ENCODE data around the gene PELI2. TPM values are rescaled to one million over a fixed set of nuclear protein-coding genes. Genes with fewer than 3 reads are reported as not detected.

PELI2 gene
- total RNA-seq, 1 experiment from 2014 or later: 9.3 TPM

GRCh38 chr14:56235388-56235787 is 117.2 kb downstream of the PELI2 start:
- H3K27me3 ChIP-seq: no peaks in the 10 kb centered on the region
- no peaks in the 10 kb centered on the region for H3K4me1 ChIP-seq
- H3K36me3 ChIP-seq: no peaks in the 10 kb centered on the region
- no peak overlapping the region for H3K27ac ChIP-seq
- H3K4me3 ChIP-seq: no peak overlapping the region
- H3K9me3 ChIP-seq (replicated peaks): no peaks in the 10 kb centered on the region
- DNase-seq: no peak

DNA sequence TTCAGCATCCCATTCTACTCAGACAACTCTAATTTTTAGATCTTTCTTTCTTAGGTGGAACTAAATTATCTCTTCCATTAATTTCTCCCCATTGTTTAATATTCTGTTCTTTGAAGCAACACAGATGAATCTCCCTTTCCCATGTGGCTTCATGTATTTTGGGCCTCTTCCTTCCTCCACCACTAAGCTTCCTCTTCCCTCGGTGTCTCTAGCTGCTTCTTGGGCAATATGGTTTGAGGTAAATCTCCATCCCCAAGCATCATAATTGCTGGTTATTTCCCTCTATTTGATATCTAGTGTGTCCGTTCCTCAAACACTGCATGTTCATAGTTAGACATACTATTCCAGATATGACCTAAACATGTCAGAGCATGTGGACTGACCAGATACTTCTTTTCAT is 119.2 kb downstream of the PELI2 start:
- no peak overlapping the region for H3K4me3 ChIP-seq
- H3K27me3 ChIP-seq: no peaks in the 10 kb centered on the region
- H3K36me3 ChIP-seq: no peaks in the 10 kb centered on the region
- H3K9me3 ChIP-seq (replicated peaks): no peaks in the 10 kb centered on the region
- H3K4me1 ChIP-seq: no peaks in the 10 kb centered on the region
- DNase-seq: no peak
- H3K27ac ChIP-seq: no peak overlapping the region

- Histone ChIP-seq H3K9me3 (replicated peaks) (no peaks in the 10 kb centered on the region), H3K4me3 (no peak overlapping the region), H3K36me3 (no peaks in the 10 kb centered on the region), H3K27me3 (no peaks in the 10 kb centered on the region), H3K27ac (no peak overlapping the region), H3K4me1 (no peaks in the 10 kb centered on the region)
- no peak for DNase-seq
These were observed 123.2 kb downstream of the PELI2 start for GRCh38 chr14:56241461-56241860.

GRCh38 chr14:56243110-56243509 is 124.9 kb downstream of the PELI2 start:
- Histone ChIP-seq H3K4me3 (no peak overlapping the region), H3K36me3 (no peaks in the 10 kb centered on the region), H3K9me3 (replicated peaks) (no peaks in the 10 kb centered on the region), H3K27ac (no peak overlapping the region), H3K27me3 (no peaks in the 10 kb centered on the region), H3K4me1 (no peaks in the 10 kb centered on the region)
- no peak for DNase-seq

GRCh38 chr14:56244138-56244789 is 126.1 kb downstream of the PELI2 start:
- Histone ChIP-seq H3K4me3 (no peak overlapping the region), H3K27ac (no peak overlapping the region), H3K36me3 (no peaks in the 10 kb centered on the region), H3K9me3 (replicated peaks) (no peaks in the 10 kb centered on the region), H3K27me3 (no peaks in the 10 kb centered on the region), H3K4me1 (no peaks in the 10 kb centered on the region)
- no peak for DNase-seq

DNA sequence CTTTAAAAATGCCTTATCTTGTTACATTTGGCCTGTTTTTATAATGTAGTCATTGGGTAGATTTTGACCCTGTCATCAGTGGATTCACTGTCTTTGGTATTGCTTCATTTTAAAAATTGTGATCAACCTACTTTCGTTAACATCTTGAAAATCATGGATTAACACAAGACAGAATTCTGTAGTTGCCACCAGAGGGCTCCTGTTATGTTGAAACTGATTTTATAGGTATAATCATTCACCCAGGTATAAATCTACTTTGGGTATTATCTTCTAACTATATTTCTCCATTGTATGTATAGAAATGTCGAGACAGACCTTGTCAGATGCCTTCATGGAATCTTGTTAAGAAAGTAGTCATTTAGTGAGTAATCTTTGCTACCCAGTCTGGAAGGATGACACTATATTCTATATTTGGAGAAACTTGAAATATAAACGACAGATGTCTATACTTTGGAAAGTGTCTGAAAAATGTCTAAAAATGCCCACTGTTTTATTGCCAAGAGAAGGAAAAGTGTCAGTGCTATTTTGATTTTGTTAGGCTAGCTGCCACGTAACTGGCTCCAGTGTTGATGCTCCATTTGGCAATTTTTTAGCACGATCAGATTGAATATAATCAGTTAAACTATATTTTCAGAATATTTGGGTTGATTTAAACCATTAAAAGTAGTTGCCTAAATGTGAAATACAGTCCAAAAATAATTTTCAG is 129.4 kb downstream of the PELI2 start:
- no peak for DNase-seq
- no peaks in the 10 kb centered on the region for H3K36me3 ChIP-seq

GRCh38 chr14:56248442-56248841 is 130.2 kb downstream of the PELI2 start:
- H3K27ac ChIP-seq: no peak overlapping the region
- H3K27me3 ChIP-seq: no peaks in the 10 kb centered on the region
- H3K4me1 ChIP-seq: no peaks in the 10 kb centered on the region
- no peak for DNase-seq
- no peak overlapping the region for H3K4me3 ChIP-seq
- no peaks in the 10 kb centered on the region for H3K36me3 ChIP-seq
- no peaks in the 10 kb centered on the region for H3K9me3 ChIP-seq (replicated peaks)

More for the DNA sequence above, 129.4 kb downstream of the PELI2 start:
- Histone ChIP-seq H3K4me3 (no peak overlapping the region), H3K9me3 (replicated peaks) (no peaks in the 10 kb centered on the region), H3K4me1 (no peaks in the 10 kb centered on the region), H3K27ac (no peak overlapping the region), H3K27me3 (no peaks in the 10 kb centered on the region)

DNA sequence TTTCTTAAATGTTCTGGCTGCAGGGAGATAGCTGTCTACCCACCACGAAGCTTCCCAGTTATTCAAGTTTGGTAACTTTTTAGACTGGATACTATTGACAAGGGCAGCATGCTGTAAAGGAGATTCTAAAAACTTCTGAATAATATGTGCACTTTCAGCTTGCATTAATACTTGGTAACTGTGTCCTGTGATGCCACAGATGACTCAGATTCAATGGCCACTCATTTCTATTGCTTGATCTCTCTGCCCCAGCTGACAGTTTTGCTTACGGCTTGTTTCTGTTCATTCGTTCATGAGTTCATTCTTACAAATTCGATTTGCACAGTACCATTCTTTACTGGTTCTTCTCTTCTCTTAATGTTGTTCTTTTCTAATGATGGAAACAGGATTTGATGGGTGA is 142.8 kb downstream of the PELI2 start:
- H3K4me3 ChIP-seq: no peak overlapping the region
- H3K36me3 ChIP-seq: no peaks in the 10 kb centered on the region
- no peak overlapping the region for H3K27ac ChIP-seq
- no peak for DNase-seq
- no peaks in the 10 kb centered on the region for H3K27me3 ChIP-seq
- no peaks in the 10 kb centered on the region for H3K4me1 ChIP-seq
- H3K9me3 ChIP-seq (replicated peaks): no peaks in the 10 kb centered on the region

DNA sequence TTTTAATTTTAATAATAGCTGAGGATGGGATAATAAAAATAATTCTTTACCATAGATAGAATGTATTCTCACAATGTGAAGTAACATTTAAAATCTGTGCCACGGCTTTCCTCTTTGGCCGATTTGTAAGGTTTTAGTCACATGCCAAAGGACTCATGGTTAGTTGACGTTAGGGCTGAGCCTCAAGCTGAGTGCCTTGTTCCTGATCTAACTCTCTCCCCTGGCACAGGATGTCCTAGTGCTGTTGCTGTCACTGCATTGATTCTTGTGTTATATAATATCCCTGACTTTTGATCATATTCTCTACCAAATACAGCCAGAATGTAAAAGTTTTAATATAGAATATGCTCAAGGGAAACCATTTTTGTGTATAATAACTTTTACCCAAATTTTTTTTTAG is 144.3 kb downstream of the PELI2 start:
- Histone ChIP-seq H3K4me1 (no peaks in the 10 kb centered on the region), H3K4me3 (no peak overlapping the region), H3K27ac (no peak overlapping the region), H3K9me3 (replicated peaks) (no peaks in the 10 kb centered on the region), H3K36me3 (no peaks in the 10 kb centered on the region), H3K27me3 (no peaks in the 10 kb centered on the region)
- no peak for DNase-seq

DNA sequence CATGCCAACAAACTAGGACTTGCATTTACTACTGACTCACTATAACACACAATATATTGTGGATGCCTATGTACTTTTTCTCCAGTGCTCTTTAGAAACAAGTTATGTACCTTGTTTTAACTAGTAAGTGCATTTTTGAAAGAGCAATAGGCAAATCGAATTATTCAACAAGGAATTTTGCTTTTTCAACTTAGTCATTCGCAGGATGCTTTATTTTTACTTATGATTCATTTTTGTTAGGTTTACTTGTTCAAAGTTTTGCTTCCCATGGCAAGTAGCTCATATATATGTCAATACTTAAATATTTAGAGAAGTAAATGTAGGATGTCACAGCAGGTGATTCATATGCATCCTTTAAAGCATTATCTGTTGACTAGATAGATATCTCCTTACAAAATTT is 149.8 kb downstream of the PELI2 start:
- no peak for DNase-seq
- Histone ChIP-seq H3K4me1 (no peaks in the 10 kb centered on the region), H3K27me3 (no peaks in the 10 kb centered on the region), H3K27ac (no peak overlapping the region), H3K36me3 (no peaks in the 10 kb centered on the region), H3K4me3 (no peak overlapping the region), H3K9me3 (replicated peaks) (no peaks in the 10 kb centered on the region)

DNA sequence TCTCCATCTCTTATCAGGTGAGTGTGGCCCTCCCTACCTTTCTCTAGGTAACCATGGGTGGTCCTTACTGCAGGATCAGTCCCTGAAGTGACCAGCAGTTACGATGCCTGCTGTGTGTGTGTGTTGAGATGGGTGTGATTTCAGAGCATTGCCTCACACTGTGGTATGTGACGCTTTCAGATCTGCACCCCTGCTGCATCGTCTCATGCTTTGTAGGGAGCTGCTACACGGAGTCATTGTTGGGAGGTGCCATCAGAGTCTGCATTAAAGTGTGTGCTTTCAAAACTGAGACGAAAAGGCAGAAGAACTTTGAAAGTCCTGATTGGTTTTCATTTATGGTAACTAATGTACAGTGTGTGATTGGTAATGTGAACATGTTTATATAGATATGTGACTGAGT is 150.5 kb downstream of the PELI2 start:
- no peak for DNase-seq

GRCh38 chr14:56270921-56271320 is 152.7 kb downstream of the PELI2 start:
- Histone ChIP-seq H3K9me3 (replicated peaks) (no peaks in the 10 kb centered on the region), H3K36me3 (no peaks in the 10 kb centered on the region), H3K27me3 (no peaks in the 10 kb centered on the region), H3K27ac (no peak overlapping the region), H3K4me3 (no peak overlapping the region), H3K4me1 (no peaks in the 10 kb centered on the region)
- DNase-seq: no peak

More for the DNA sequence above, 150.5 kb downstream of the PELI2 start:
- Histone ChIP-seq H3K36me3 (no peaks in the 10 kb centered on the region), H3K4me1 (no peaks in the 10 kb centered on the region), H3K4me3 (no peak overlapping the region), H3K9me3 (replicated peaks) (no peaks in the 10 kb centered on the region), H3K27me3 (no peaks in the 10 kb centered on the region), H3K27ac (no peak overlapping the region)

GRCh38 chr14:56271970-56272369 is 153.8 kb downstream of the PELI2 start:
- Histone ChIP-seq H3K36me3 (no peaks in the 10 kb centered on the region), H3K4me1 (no peaks in the 10 kb centered on the region), H3K9me3 (replicated peaks) (no peaks in the 10 kb centered on the region), H3K27ac (no peak overlapping the region), H3K4me3 (no peak overlapping the region), H3K27me3 (no peaks in the 10 kb centered on the region)
- no peak for DNase-seq

GRCh38 chr14:56273155-56273554 is 154.9 kb downstream of the PELI2 start:
- Histone ChIP-seq H3K27me3 (no peaks in the 10 kb centered on the region), H3K4me3 (no peak overlapping the region), H3K9me3 (replicated peaks) (no peaks in the 10 kb centered on the region), H3K36me3 (no peaks in the 10 kb centered on the region), H3K27ac (no peak overlapping the region), H3K4me1 (no peaks in the 10 kb centered on the region)
- no peak for DNase-seq

GRCh38 chr14:56273951-56274350 is 155.7 kb downstream of the PELI2 start:
- Histone ChIP-seq H3K9me3 (replicated peaks) (no peaks in the 10 kb centered on the region), H3K27ac (no peak overlapping the region), H3K27me3 (no peaks in the 10 kb centered on the region), H3K36me3 (no peaks in the 10 kb centered on the region), H3K4me3 (no peak overlapping the region), H3K4me1 (no peaks in the 10 kb centered on the region)
- no peak for DNase-seq

DNA sequence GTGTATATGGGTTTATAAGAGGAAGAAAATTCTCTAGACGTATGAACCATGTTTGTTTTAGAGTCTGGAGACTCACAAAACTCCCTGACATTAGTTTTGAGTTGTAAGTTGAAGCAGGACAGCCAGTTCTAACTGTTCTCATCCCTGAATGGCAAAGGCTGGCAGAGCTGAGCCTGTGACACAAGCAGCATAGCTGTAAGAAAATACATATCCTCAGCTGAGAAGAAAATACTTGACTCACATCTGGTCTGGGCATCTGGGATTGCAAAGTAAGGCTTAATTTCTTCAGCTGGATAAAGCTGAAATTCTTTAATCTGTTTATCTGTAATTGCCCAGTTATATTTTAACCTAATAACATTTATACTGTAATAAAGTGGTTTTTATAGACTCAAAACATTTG is 156.3 kb downstream of the PELI2 start:
- Histone ChIP-seq H3K27ac (no peak overlapping the region), H3K9me3 (replicated peaks) (no peaks in the 10 kb centered on the region), H3K4me3 (no peak overlapping the region), H3K36me3 (no peaks in the 10 kb centered on the region), H3K27me3 (no peaks in the 10 kb centered on the region), H3K4me1 (no peaks in the 10 kb centered on the region)
- no peak for DNase-seq

All from SJCRH30 (cell line).